ENCODE results near the gene ALX4.

- TF ChIP-seq YY1 (IDR thresholded peaks at IDR 0.05; ENCODE audit: insufficient read depth, insufficient read length): no peak
- no peak for TF ChIP-seq SUZ12 (IDR thresholded peaks at IDR 0.05; ENCODE audit: extremely low read depth, insufficient read depth, insufficient read length)
- no peak for TF ChIP-seq ZNF274 (IDR thresholded peaks at IDR 0.05; ENCODE audit: low read depth, low read length)
These were observed 41.2 kb upstream of the ALX4 start for GRCh38 chr11:44351006-44351660.

Measured in NT2/D1 (cell line).